GF-D8 (cell line): ENCODE results near the gene RASAL3.

Experiments
- DNase-seq: peaks from one replicate; lab custom pipeline; 2025; lab: John Stamatoyannopoulos, UW

Gene RASAL3

DNA sequence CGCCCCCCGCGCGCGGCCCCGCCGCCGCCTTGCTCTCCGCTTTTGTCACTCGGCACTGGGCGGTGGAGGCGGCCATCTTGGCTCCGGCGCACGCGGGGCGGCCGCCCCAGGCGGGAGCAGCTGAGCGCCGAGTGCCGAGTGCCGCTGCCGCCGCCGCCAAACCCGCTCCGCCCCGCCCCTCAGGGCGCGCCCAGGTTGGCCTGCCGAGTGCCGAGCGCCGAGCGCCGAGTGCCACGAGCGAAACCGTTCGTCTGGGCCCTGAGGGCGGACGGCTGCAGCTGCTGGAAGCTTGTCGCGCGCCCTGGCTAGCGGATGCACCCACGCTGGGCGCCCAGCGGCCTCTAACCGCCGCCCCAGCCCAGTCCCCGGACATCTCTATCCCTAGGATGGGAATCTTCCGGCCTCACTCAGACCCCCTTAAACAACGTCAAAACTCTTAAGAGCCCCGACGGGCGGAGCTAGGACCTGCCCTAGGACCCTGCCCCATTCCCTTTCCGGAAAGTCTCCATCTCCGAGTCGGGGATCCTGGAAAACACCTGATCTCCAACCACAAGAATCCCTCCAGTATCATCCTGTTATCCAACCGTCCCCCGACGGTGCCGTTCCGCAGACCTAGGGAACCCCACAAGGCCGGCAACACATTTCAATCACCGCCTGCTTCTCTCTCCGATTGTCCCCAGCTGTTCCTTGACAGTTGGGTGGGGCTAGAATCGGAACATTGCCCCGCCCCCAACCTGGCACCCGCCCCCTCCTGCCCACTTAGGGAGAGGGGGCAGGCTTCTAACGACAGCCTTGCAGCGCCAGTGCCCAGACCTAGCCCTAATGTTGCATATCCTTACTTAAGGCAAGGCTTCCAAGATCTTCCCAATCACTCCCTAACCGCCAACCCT lies 31.5 kb downstream of the RASAL3 start:
- peak; percentile 63 for DNase-seq

GRCh38 chr19:15432018-15432494 lies 32.3 kb downstream of the RASAL3 start:
- DNase-seq = no peak

DNA sequence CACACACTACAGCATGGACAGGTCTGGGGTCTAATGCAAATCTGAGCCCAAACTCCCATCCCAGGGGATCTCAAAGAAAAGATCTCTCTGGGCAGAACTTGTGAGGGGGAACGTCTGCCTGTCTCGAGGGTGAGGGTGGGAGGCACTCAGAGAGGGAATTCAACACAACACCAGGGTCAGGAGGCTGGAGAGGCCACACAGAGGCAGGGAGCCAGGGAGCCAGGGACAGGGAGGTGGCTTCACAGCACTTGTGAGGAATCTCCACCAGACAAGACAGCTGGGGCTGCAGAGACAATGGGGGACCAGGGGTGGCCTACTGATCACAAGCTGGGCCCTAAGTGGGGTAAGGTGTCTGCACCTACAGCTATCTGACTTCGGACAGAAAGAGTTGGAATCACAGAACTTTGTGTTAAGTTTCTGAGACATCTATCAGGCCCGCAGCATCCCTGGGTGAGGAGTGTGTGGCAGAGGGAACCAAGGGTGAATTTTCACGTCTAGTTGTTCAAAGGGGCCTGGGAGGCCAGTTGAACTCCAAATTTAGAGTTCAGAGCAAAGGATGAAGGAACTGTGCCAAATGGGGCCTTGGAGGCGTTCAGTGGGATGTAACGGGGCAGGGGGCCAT lies 32.8 kb downstream of the RASAL3 start:
- DNase-seq = no peak

GRCh38 chr19:15430526-15431120 lies 33.7 kb downstream of the RASAL3 start:
- DNase-seq = no peak

GRCh38 chr19:15429825-15430467 lies 34.4 kb downstream of the RASAL3 start:
- DNase-seq = no peak

DNA sequence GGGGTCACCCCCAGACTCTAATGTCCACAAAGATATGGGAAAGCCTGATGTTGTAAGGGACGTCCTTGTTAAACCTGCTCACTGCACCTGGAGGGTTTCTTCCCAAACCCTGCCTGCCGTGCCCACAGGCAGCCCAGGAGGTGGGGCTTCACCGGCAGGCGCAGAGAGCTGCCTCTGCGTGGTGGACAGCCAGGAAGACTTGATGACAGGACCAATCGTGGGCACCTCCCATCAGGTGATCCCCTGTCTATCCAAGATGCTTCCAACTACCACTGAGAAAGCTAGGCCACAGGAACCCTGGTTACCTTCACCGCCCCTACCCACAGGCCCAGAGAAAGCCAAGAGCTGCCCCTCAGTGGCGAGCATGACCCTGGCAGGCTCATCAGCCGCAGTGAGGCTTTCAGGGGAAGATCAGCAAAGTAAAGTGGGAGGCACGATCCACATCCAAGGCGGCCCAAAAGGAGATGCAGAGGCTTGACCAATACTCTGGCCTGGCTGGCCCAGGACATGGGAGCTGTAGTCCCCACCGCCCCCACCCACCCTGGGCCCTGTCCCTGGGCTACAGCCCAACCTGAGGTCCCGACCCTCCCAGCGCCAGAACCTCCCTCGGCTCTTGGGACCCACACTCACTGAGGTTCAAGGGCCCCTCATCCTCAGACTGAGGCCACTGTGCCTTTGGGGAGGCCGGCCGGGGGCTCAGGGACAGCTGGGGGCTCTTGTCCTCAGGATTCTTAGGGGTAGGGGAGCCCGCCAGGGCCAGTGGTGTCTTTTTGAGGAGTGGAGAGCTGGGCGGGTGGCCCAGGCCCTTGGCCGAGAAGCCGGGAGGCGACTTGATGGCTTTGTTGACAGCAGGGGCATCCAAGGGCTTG lies 35.2 kb downstream of the RASAL3 start:
- DNase-seq = no peak

- no peak for DNase-seq
Observed at GRCh38 chr19:15427991-15428471, 36.3 kb downstream of the RASAL3 start.

GRCh38 chr19:15427350-15427700 lies 37.0 kb downstream of the RASAL3 start:
- no peak for DNase-seq

- DNase-seq = no peak
Observed at GRCh38 chr19:15426485-15427349, 37.6 kb downstream of the RASAL3 start.

DNA sequence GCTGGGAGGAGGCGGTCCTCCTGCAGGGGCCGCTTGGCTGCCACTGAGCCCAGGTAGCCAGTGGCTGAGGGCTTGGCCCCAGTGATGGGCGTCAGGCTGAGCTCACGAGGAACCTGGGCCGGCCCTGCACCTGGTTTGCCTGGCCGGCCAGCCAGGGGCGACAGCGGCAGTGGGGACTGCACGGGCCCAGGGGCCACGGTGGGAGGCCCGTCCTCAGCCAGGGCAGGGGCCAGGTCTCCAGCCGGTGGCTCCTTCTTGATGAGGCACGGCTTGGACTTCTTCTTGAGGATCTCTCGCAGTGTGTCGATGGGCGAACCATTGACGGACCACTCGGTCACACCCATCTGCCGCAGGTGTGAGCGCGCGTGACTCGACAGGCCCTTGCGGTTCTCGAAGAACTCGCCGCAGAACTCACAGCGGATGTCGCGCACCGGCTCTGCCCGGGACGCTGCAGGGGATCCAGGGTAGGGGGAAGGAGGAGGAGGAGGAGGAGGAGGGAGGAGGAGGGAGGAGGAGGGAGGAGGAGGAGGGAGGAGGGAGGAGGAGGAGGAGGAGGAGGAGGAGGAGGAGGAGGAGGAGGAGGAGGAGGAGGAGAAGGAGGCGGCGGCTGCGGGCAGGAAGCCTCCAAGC lies 38.9 kb downstream of the RASAL3 start:
- no peak for DNase-seq

DNA sequence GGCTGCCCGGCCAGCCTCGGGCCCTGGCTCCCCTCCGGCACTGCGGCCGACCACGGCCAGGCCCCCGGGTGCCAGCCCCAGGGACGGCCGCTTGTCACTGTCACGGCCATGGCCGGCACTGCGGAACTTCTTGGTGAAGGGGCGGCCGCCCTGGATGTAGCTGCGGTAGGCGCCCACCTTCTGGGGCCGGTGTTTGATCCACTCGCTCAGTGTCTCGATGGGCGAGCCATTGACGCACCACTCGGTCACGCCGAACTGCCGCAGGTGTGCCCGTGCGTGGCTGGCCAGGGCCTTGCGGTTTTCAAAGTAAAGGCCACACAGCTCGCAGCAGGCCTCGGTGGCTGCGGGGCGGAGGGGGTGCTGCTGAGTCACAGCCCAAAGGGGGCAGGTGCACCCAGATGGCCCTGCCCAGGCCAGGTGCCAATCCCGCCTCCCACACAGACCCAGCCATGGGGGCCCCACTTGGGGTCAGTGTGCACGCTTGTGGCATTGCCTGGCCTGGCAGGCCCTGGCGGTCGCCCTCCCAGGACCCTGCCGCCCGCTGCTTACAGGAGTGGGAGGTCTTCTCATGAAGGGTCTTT lies 39.6 kb downstream of the RASAL3 start:
- DNase-seq = no peak

DNA sequence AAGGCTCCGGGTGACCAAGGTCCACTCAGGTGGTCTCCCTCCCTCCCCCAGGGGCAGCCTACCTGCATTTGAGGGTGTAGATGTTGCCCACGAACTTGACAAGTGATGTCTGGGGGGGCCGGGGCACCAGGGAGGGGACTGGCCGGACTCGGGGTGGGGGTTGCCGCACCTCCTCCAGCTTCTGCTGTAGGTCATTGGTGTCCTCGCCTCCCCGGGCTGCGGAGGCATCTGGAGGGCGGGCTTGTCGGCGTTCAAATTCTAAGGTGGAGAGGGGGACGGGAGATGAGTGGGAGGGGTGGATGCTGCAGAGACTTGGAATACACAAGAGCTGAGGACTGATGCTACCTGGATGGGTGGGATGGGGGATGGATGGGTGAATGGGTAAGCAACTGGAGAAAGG lies 40.2 kb downstream of the RASAL3 start:
- no peak for DNase-seq

DNA sequence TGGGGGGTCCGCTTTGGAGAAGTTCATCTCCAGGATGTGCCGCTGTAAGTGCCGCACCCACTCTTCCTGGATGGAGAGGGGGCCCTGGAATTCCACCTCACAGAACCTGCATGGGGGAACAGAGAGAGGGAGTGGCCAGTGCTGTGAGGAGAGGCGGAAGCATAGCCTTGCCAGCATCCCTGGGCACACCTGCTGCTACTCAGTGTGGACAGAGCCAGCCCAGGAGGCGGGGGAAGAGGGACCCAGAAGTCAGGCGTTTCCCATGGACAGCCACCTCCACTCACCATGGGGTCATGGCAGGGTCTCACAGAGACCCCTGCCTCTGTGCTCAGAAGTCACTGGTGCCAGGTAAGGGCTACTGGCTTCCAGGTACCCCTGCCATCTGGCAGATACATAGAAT lies 41.2 kb downstream of the RASAL3 start:
- no peak for DNase-seq

DNA sequence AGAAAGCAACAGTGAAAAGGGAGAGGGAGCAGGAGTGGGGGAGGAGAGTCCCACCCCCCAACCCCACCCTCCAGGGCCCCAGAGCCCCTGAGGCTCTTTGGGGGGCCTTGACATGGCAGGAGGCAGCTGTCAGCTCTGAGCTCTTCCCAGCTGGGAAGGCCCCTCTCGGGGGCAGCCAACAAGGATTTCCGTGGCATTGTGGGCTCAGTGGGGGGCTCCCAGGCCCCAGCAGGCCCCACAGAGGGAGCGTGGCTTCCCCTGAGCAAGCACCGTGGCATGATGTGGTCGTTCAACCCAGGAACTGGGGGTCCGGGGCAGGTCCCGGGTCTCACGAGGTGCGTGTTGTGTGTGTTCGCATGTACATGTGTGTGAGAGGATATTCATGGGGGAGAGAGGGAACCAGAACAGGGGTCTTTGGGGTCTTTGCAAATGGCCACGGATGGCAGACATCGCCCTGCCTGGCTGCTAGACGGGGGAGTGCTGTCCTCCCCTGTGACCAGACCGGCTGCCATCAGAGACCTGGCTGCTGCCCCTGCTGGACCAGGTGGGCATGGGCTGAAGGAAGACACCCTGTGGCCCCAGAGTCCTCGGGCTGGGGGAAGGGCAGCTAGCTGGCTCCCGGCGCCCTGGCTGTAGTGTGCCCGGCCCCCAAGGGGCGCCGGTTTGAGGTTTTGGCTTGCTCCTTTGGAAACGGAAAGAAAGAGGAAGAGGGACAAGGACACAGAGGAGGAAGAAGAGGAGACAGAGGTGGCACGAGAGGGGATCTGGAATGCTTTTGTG lies 41.9 kb downstream of the RASAL3 start:
- DNase-seq = no peak

DNA sequence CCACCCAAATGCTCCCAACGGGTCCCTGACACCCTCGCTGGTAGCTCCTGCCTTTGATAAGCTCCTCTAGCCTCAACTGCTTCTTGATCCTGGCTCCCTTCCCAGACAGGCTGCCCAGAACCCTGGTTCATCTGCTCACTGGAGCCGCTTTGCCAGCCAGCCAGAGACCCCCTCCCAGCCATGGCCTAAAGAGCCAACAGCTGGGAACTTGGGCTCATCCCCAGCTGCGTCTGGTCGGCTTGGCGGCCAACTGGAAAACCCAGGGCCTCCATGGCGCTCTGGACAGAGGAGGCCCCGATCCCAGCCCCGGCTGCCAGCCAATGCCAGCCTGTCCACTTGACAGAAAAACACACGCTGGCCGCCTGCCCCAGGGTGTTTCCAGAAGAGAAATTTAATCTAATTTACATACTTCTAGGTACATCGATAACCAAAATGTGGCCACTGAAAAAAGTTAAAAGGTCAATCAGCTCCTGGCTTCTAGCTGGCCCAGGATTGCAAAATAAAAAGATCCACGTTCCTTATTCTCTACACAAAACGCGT lies 42.6 kb downstream of the RASAL3 start:
- no peak for DNase-seq

GRCh38 chr19:15421136-15421695 lies 43.1 kb downstream of the RASAL3 start:
- no peak for DNase-seq

- no peak for DNase-seq
Observed at GRCh38 chr19:15419413-15420025, 44.8 kb downstream of the RASAL3 start.
